ENCODE data around the gene TREML2. TPM values are rescaled to one million over a fixed set of nuclear protein-coding genes. Genes with fewer than 3 reads are reported as not detected.

The TREML2 gene
- total and polyA plus RNA-seq, 9 of the 15 experiments (the other 6 are each of a cell fraction or from before 2014, with no cell fraction given): 0.20 to 2.9 (median 1.4) TPM

DNA sequence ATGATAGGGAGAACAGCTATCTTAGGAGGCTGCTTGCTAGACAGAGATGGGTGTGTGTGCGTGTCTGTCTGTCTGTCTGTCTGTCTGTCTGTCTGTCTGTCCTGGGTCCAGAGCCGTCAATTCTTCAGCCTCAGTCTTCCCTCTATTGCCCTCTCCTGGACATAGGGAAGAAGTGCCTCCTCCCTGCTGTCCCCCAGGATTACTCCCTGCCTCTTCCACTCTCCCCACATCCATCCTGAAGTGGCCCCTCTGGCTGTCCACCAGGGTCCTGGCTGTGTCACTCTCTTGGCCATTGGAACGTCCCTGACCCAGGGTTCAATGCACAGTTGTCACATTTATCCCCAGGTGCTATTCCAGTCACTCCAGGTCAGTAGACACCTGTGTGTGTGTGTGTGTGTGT is 10.2 kb downstream of the TREML2 start:
- Histone ChIP-seq H4K20me1 (replicated peaks; ENCODE audit: control insufficient read depth, insufficient read depth, low read length) (no peaks in the 10 kb centered on the region), H3K9me3 (replicated peaks; ENCODE audit: control insufficient read depth, insufficient read depth, low read depth, low read length) (no peaks in the 10 kb centered on the region), H3K27ac (ENCODE audit: extremely low read depth, low read depth, low read length) (no peak overlapping the region), H3K27me3 (ENCODE audit: control insufficient read depth in 2 of 2, insufficient read depth in 2 of 2, low read length in 2 of 2) (peaks cover 0 to 12% of the 10 kb centered on the region in 2 experiments; a peak in 3 of 5 replicates), H3K36me3 (ENCODE audit: control insufficient read depth, insufficient read depth, low read length) (no peaks in the 10 kb centered on the region), H3K79me2 (ENCODE audit: control insufficient read depth, insufficient read depth, low read length) (no peaks in the 10 kb centered on the region), H3K9me1 (ENCODE audit: control insufficient read depth, insufficient read depth, low read length) (no peaks in the 10 kb centered on the region), H3K4me1 (replicated peaks in 1 of 2; ENCODE audit: control insufficient read depth in 2 of 2, insufficient read depth in 2 of 2, low read length in 2 of 2) (no peaks in the 10 kb centered on the region), H3K4me3 (no peak overlapping the region), H2AFZ (ENCODE audit: low read depth, low read length) (no peak overlapping the region), H3K4me2 (ENCODE audit: insufficient read depth, low read length) (no peak overlapping the region), H3K9ac (ENCODE audit: insufficient read depth in 1 of 2, low read depth in 2 of 2, low read length in 2 of 2) (no peak overlapping the region)
- POLR2A ChIA-PET: interaction anchor here (1.5 kb wide), 1 partner anchor 10 kb away, joined by 3 read pairs; the partner anchor contains the start of gene TREML2
- FAIRE-seq: no peak
- intact Hi-C loops (cut with micrococcal nuclease) (loop anchor here (5.0 kb wide), 1 partner anchor 127 kb away; no protein-coding TSS in a partner anchor), in situ Hi-C loops (cut with MboI) (no loop called here)
- WGBS (ENCODE audit: insufficient coverage, low coverage, missing lambda C conversion rate): 10% methylated on average over 3 of the region's 3 CpGs
- no peak for ATAC-seq
- DNase-seq (ENCODE audit: extremely low read depth in 1 of 4, low spot score in 3 of 4): no peak
- CTCF ChIA-PET (ENCODE audit: low intra/inter-chr PET ratio): interaction anchor here (0.6 kb wide), 1 partner anchor 10 kb away, joined by 4 read pairs; no protein-coding TSS in a partner anchor
- TF ChIP-seq ZNF436 (CRISPR knock-in tag; IDR thresholded peaks at IDR 0.05) (peak; percentile 73; the same call in 1 of the 2 replicates), ZFP36 (IDR thresholded peaks at IDR 0.05; ENCODE audit: low read depth, low read length, partially characterized antibody) (peak; percentile 91)
- TF ChIP-seq, protein P1, sequence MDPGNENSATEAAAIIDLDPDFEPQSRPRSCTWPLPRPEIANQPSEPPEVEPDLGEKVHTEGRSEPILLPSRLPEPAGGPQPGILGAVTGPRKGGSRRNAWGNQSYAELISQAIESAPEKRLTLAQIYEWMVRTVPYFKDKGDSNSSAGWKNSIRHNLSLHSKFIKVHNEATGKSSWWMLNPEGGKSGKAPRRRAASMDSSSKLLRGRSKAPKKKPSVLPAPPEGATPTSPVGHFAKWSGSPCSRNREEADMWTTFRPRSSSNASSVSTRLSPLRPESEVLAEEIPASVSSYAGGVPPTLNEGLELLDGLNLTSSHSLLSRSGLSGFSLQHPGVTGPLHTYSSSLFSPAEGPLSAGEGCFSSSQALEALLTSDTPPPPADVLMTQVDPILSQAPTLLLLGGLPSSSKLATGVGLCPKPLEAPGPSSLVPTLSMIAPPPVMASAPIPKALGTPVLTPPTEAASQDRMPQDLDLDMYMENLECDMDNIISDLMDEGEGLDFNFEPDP (CRISPR knock-in tag; IDR thresholded peaks at IDR 0.05): no peak
- BruUV-seq (replicated peaks): no TSS peak

DNA sequence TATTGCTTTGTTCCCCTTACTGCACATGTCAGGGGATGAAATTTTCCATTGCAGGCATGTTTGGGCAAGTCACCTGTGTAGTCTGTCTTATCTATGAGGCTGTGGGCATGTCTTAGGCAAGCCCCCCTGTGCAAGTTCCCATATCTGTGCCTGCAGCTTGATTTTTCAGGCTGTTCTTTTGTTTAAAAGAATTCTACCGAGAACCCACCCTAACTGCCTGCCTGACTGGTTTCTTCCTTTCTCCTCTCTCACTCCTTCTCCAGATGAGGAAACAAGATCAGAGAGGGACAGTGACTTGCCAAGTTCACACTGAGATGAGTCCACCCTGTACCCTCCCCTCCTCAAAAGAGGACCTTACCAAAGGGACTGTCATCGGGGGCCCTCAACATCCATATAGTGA is 11.0 kb downstream of the TREML2 start:
- Histone ChIP-seq H3K9ac (ENCODE audit: insufficient read depth in 1 of 2, low read depth in 2 of 2, low read length in 2 of 2) (no peak overlapping the region), H3K27me3 (ENCODE audit: control insufficient read depth in 2 of 2, insufficient read depth in 2 of 2, low read length in 2 of 2) (peaks cover 0 to 19% of the 10 kb centered on the region in 2 experiments; a peak in 4 of 5 replicates), H3K4me3 (no peak overlapping the region), H3K9me1 (ENCODE audit: control insufficient read depth, insufficient read depth, low read length) (no peaks in the 10 kb centered on the region), H3K79me2 (ENCODE audit: control insufficient read depth, insufficient read depth, low read length) (no peaks in the 10 kb centered on the region), H4K20me1 (replicated peaks; ENCODE audit: control insufficient read depth, insufficient read depth, low read length) (no peaks in the 10 kb centered on the region), H3K36me3 (ENCODE audit: control insufficient read depth, insufficient read depth, low read length) (no peaks in the 10 kb centered on the region), H3K4me2 (ENCODE audit: insufficient read depth, low read length) (no peak overlapping the region), H3K9me3 (replicated peaks; ENCODE audit: control insufficient read depth, insufficient read depth, low read depth, low read length) (no peaks in the 10 kb centered on the region), H3K4me1 (replicated peaks in 1 of 2; ENCODE audit: control insufficient read depth in 2 of 2, insufficient read depth in 2 of 2, low read length in 2 of 2) (no peaks in the 10 kb centered on the region), H3K27ac (ENCODE audit: extremely low read depth, low read depth, low read length) (no peak overlapping the region), H2AFZ (ENCODE audit: low read depth, low read length) (no peak overlapping the region)
- in situ Hi-C loops (cut with MboI): no loop called here
- no TSS peak for BruUV-seq (replicated peaks)
- intact Hi-C loops (cut with micrococcal nuclease): loop anchor here (5.0 kb wide), 1 partner anchor 127 kb away; no protein-coding TSS in a partner anchor
- no peak for DNase-seq (ENCODE audit: extremely low read depth in 1 of 4, low spot score in 3 of 4)
- CTCF ChIA-PET (ENCODE audit: low intra/inter-chr PET ratio): no interaction called here
- TF ChIP-seq ZFP36 (IDR thresholded peaks at IDR 0.05; ENCODE audit: low read depth, low read length, partially characterized antibody) (peak; percentile 90), ZNF77 (CRISPR knock-in tag; IDR thresholded peaks at IDR 0.05) (no peak), TRIM24 (IDR thresholded peaks at IDR 0.05) (0 out of 4 replicates have a peak, but pooled peaks of 1 of the 2 experiments have one; percentile 20), ZNF41 (CRISPR knock-in tag; conservative IDR thresholded peaks at IDR 0.05) (no peak), CBX1 (IDR thresholded peaks at IDR 0.05; ENCODE audit: low read depth) (0 out of 2 replicates have a peak, but pooled peaks have one; percentile 44), EWSR1 (IDR thresholded peaks at IDR 0.05; ENCODE audit: borderline replicate concordance, low read depth, partially characterized antibody) (no peak), TRIM28 (IDR thresholded peaks at IDR 0.05) (0 out of 2 replicates have a peak, but pooled peaks have one; percentile 53)
- TF ChIP-seq, protein P2, sequence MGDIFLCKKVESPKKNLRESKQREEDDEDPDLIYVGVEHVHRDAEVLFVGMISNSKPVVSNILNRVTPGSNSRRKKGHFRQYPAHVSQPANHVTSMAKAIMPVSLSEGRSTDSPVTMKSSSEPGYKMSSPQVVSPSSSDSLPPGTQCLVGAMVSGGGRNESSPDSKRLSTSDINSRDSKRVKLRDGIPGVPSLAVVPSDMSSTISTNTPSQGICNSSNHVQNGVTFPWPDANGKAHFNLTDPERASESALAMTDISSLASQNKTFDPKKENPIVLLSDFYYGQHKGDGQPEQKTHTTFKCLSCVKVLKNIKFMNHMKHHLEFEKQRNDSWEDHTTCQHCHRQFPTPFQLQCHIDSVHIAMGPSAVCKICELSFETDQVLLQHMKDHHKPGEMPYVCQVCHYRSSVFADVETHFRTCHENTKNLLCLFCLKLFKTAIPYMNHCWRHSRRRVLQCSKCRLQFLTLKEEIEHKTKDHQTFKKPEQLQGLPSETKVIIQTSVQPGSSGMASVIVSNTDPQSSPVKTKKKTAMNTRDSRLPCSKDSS (IDR thresholded peaks at IDR 0.05; ENCODE audit: low read depth, partially characterized antibody): peak; percentile 68
- ATAC-seq: no peak
- POLR2A ChIA-PET: interaction anchor here (0.7 to 1.5 kb wide), 2 partner anchors 10 to 11 kb away, joined by 3 read pairs; partner anchors contain the start of gene TREML2
- FAIRE-seq: no peak
- 4% methylated on average over 2 of the region's 2 CpGs for WGBS (ENCODE audit: insufficient coverage, low coverage, missing lambda C conversion rate)

Data from K562 (cell line).